SU-DHL-6 (cell line): ENCODE measurements around the gene POC1B.

Source experiments
- H2AFZ ChIP-seq: fragments of 200-600 bp; sonication (generic); 2 replicates; pipeline ENCODE4 v1.6.1; 2014; ENCODE audit warnings: low read depth, mild to moderate bottlenecking, moderate library complexity, mixed read lengths, antibody characterized with exemption, low read length; ENCODE audit not compliant: severe bottlenecking
- H3F3A ChIP-seq: fragments of 200-600 bp; shearing (Covaris generic); 2 replicates; pipeline ENCODE4 v1.6.0; 2016; ENCODE audit warnings: antibody characterized with exemption, mild to moderate bottlenecking; ENCODE audit not compliant: insufficient read depth
- H3K27ac ChIP-seq: fragments of 200-600 bp; sonication (generic); 2 replicates; pipeline ENCODE4 v1.5.1; 2016; ENCODE audit warnings: low read depth, mild to moderate bottlenecking, low read length, moderate library complexity, mixed read lengths
- H3K27me3 ChIP-seq: fragments of 200-600 bp; sonication (generic), shearing (Covaris generic); 2 replicates; pipeline ENCODE4 v1.6.0; 2014; ENCODE audit warnings: mild to moderate bottlenecking, low read length
- H3K36me3 ChIP-seq: fragments of 200-600 bp; sonication (generic); 2 replicates; pipeline ENCODE4 v1.6.1; 2014; ENCODE audit warnings: mild to moderate bottlenecking, low read length, mixed read lengths
- H3K4me2 ChIP-seq: fragments of 300-600, 200-600 bp; shearing (Covaris generic), sonication (generic); 2 replicates; pipeline ENCODE4 v1.6.0; 2014; ENCODE audit warnings: low read length, low read depth, mild to moderate bottlenecking; ENCODE audit not compliant: poor library complexity, severe bottlenecking
- H3K4me3 ChIP-seq: fragments of 200-600 bp; sonication (generic); 2 replicates; pipeline ENCODE4 v1.5.1; 2014; ENCODE audit warnings: antibody characterized with exemption, low read length, mild to moderate bottlenecking, mixed read lengths; ENCODE audit not compliant: insufficient read depth, poor library complexity, severe bottlenecking
- H3K79me2 ChIP-seq: fragments of 200-600 bp; sonication (generic); 2 replicates; pipeline ENCODE4 v1.6.1; 2014; ENCODE audit warnings: mild to moderate bottlenecking, low read length, moderate library complexity; ENCODE audit not compliant: insufficient read depth
- H3K9ac ChIP-seq: fragments of 200-600 bp; sonication (generic); 2 replicates; pipeline ENCODE4 v1.7.0; 2014; ENCODE audit warnings: mild to moderate bottlenecking, low read length
- H3K9me2 ChIP-seq: fragments of 200-600 bp; sonication (generic); replicated peaks from 2 replicates; pipeline ENCODE4 v1.6.1; 2014; ENCODE audit warnings: low read length; ENCODE audit not compliant: insufficient read depth
- H3K9me3 ChIP-seq: fragments of 200-600 bp; sonication (generic); 2 replicates; pipeline ENCODE4 v1.6.1; 2014; ENCODE audit warnings: low read length, mixed read lengths; ENCODE audit not compliant: insufficient read depth
- H4K20me1 ChIP-seq: fragments of 200-600 bp; sonication (generic); 2 replicates; pipeline ENCODE4 v1.6.1; 2014; ENCODE audit warnings: low read depth, mild to moderate bottlenecking, antibody characterized with exemption, low read length, moderate library complexity, mixed read lengths
- EZH2phosphoT487 ChIP-seq: fragments of 200-600 bp; sonication (generic), shearing (Covaris generic); conservative IDR thresholded peaks from 2 replicates; pipeline ENCODE4 v1.6.1; 2018; ENCODE audit warnings: mild to moderate bottlenecking, antibody characterized with exemption, low read length, moderate library complexity, mixed read lengths
- TF ChIP-seq, protein P1 (sequence below): fragments of 200-600 bp; sonication (generic); IDR thresholded peaks from one replicate; pipeline ENCODE4 v1.5.1; 2017; ENCODE audit warnings: antibody characterized with exemption, mild to moderate bottlenecking, low read length, moderate library complexity; ENCODE audit not compliant: insufficient read depth, poor library complexity, severe bottlenecking

POC1B gene

DNA sequence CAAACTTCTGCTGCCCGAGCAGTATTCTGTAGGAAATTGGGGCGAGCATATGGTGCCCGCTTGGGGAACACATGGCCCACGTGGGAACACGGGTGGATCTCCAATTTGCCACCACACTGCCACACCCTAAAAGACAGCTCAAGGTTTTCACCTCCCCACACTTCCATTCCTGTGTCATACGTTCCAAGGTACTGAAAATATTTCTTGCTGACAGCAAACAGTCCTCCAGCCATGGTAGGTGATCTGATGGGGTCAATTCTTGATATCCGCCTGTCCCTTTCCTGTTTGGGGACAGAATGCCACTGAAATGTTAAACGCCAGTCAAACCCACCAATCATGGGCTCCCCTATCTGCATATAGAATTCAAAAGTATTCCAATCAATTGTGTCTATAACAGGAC, 2.5 kb downstream of the POC1B start:
- Histone ChIP-seq H4K20me1 (peaks cover 8% of the 10 kb centered on the region; the same call in 1 of the 2 replicates), H3F3A (peaks cover 14% of the 10 kb centered on the region), H3K4me3 (no peak overlapping the region), H3K36me3 (no peaks in the 10 kb centered on the region), H3K27me3 (no peaks in the 10 kb centered on the region), H3K9me2 (no peaks in the 10 kb centered on the region), H3K9ac (no peak overlapping the region), H3K9me3 (no peaks in the 10 kb centered on the region), H3K4me2 (peak overlapping the region; percentile 84), H2AFZ (no peak overlapping the region), H3K79me2 (no peaks in the 10 kb centered on the region; the same call in 1 of the 2 replicates), H3K27ac (no peak overlapping the region)
- TF ChIP-seq, protein P1, sequence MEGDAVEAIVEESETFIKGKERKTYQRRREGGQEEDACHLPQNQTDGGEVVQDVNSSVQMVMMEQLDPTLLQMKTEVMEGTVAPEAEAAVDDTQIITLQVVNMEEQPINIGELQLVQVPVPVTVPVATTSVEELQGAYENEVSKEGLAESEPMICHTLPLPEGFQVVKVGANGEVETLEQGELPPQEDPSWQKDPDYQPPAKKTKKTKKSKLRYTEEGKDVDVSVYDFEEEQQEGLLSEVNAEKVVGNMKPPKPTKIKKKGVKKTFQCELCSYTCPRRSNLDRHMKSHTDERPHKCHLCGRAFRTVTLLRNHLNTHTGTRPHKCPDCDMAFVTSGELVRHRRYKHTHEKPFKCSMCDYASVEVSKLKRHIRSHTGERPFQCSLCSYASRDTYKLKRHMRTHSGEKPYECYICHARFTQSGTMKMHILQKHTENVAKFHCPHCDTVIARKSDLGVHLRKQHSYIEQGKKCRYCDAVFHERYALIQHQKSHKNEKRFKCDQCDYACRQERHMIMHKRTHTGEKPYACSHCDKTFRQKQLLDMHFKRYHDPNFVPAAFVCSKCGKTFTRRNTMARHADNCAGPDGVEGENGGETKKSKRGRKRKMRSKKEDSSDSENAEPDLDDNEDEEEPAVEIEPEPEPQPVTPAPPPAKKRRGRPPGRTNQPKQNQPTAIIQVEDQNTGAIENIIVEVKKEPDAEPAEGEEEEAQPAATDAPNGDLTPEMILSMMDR: no peak
- no peak for TF ChIP-seq EZH2phosphoT487

DNA sequence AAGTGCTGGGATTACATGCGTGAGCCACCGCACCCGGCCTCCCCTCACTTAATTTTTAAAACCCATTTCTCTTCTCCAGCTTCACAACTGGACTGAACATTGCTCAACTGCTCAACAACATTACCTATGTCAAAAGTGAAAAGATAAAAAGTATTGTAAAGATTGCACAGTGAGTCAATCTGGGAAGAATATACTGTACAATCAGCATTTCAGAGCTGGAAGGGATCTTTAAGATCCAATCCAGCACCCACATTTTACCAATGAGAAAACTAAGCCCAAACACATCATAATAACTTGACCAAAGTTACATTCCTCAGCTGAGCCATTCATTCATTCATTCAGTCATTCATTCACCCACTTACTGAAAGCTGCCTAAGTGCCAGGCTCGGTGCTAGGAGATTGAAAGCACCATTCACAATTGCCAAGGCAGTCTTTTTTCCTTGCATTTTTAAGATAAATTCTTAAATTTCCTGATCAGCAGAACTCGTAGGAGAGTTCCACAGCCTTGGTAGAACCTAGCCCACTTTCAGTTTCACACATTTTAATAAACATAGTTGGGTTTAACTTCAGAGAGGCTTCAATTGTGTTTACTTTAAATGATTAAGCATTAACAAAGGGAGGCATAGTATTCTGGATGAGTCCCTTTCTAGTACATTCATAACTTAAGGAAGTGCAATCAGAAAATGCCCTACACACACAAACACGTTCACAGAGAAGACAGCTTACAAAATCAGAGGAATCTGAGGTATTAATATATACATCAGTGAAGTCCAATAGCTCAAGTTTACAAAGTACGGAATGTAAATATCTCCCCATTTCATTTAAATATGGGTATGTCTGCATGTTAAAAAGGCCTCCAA, 4.3 kb downstream of the POC1B start:
- Histone ChIP-seq H3K4me3 (no peak overlapping the region), H3K9me2 (no peaks in the 10 kb centered on the region), H3K36me3 (no peaks in the 10 kb centered on the region), H4K20me1 (peaks cover 12% of the 10 kb centered on the region; the same call in 1 of the 2 replicates), H3K9ac (no peak overlapping the region), H3K79me2 (no peaks in the 10 kb centered on the region; the same call in 1 of the 2 replicates), H3K27me3 (no peaks in the 10 kb centered on the region), H2AFZ (no peak overlapping the region), H3K27ac (no peak overlapping the region), H3F3A (peaks cover 7% of the 10 kb centered on the region), H3K4me2 (peak overlapping the region; percentile 30), H3K9me3 (no peaks in the 10 kb centered on the region)
- TF ChIP-seq EZH2phosphoT487: no peak
- TF ChIP-seq, protein P1: no peak

DNA sequence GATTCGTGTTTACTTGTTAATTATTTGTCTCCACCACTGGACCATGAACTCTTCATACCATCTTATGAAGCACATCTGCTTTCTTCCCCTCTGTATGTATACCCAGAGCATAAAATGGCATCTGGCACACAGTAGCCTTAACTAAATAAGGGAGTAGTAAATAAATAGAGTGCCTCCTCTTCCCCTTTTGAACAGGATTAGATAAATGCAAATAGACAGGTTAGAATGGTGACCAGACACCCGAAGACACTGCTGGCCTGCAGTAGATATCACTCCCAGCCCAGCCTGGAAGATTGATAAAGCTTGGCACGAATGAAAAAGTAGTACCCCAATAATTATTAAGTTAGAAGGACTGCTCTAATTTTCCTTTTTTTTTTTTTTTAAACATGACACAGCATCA, 8.1 kb downstream of the POC1B start:
- Histone ChIP-seq H3F3A (no peaks in the 10 kb centered on the region), H3K4me2 (no peak overlapping the region), H3K9me2 (no peaks in the 10 kb centered on the region), H3K27ac (no peak overlapping the region), H3K27me3 (no peaks in the 10 kb centered on the region), H3K36me3 (no peaks in the 10 kb centered on the region), H3K9me3 (no peaks in the 10 kb centered on the region), H4K20me1 (peaks cover 12% of the 10 kb centered on the region; the same call in 1 of the 2 replicates), H3K4me3 (no peak overlapping the region), H2AFZ (no peak overlapping the region), H3K79me2 (no peaks in the 10 kb centered on the region; the same call in 1 of the 2 replicates), H3K9ac (no peak overlapping the region)
- TF ChIP-seq, protein P1: no peak
- no peak for TF ChIP-seq EZH2phosphoT487
